Left ventricle myocardium inferior (tissue), 1 donor: ENCODE data around the gene BTRC. TPM values are rescaled to one million over a fixed set of nuclear protein-coding genes. Genes with fewer than 3 reads are reported as not detected.
A peak's percentile ranks its signal among the peaks of the same experiment; 100 is the strongest.
"Not testable (repeated sequence)": the region's sequence is repeated elsewhere in the genome, so short reads cannot be mapped to it uniquely, and the experiment has no call there.

Experiments
- DNase-seq: peaks from one replicate; pipeline ENCODE4 v3.0.0-alpha.2; 2020
- H3K27ac ChIP-seq: fragments of 200-600 bp; replicated peaks from 2 replicates; pipeline ENCODE4 v1.8.0; 2021
- H3K27me3 ChIP-seq: fragments of 200-600 bp; 2 replicates; pipeline ENCODE4 v1.8.0; 2021; ENCODE audit warnings: low read depth
- H3K36me3 ChIP-seq: fragments of 200-600 bp; 2 replicates; pipeline ENCODE4 v1.8.0; 2021
- H3K4me1 ChIP-seq: fragments of 200-600 bp; 2 replicates; pipeline ENCODE4 v1.8.0; 2021
- H3K4me3 ChIP-seq: fragments of 200-600 bp; 2 replicates; pipeline ENCODE4 v1.8.0; 2021; ENCODE audit warnings: mild to moderate bottlenecking, moderate library complexity
- H3K9me3 ChIP-seq: fragments of 200-600 bp; replicated peaks from 2 replicates; pipeline ENCODE4 v1.8.0; 2021
- CTCF ChIP-seq: fragments of 200-600 bp; IDR thresholded peaks from 2 replicates; pipeline ENCODE4 v1.8.0; 2021; ENCODE audit warnings: antibody characterized with exemption, mild to moderate bottlenecking, borderline replicate concordance
- intact Hi-C: fragments of 100-400 bp; cut with micrococcal nuclease; formaldehyde crosslinking; loops from one replicate; pipeline ENCODE4 v1.11.0; 2022
- total RNA-seq: library from RNA; stranded (reverse); fragmentation: NEBNext Ultra II Directional; extraction: Animal tissue kit (Norgen Biotek cat#: 25700); gene quantifications from one replicate; pipeline ENCODE4 v1.2.1, GENCODE V29; 2021
- donor health status: DM: no; HTN: yes; CAD: no; lungs with severe emphysema.

Gene BTRC
- total RNA-seq, 1 donor from 2014 or later: 34.8 TPM

GRCh38 chr10:101379663-101380352 is 25.8 kb downstream of the BTRC start:
- Histone ChIP-seq H3K36me3 (no peaks in the 10 kb centered on the region), H3K27ac (no peak overlapping the region), H3K9me3 (no peaks in the 10 kb centered on the region), H3K27me3 (no peaks in the 10 kb centered on the region), H3K4me3 (no peak overlapping the region), H3K4me1 (peaks cover 43% of the 10 kb centered on the region)
- intact Hi-C loops: no loop called here
- TF ChIP-seq CTCF: no peak
- no peak for DNase-seq

- TF ChIP-seq CTCF: no peak
- Histone ChIP-seq H3K4me3 (no peak overlapping the region), H3K36me3 (no peaks in the 10 kb centered on the region), H3K4me1 (peaks cover 42% of the 10 kb centered on the region), H3K27me3 (no peaks in the 10 kb centered on the region), H3K9me3 (no peaks in the 10 kb centered on the region), H3K27ac (no peak overlapping the region)
- no peak for DNase-seq
- intact Hi-C loops: no loop called here
Measured at GRCh38 chr10:101380353-101381017, 26.5 kb downstream of the BTRC start.

- H3K4me1 ChIP-seq: peaks cover 40% of the 10 kb centered on the region
- H3K4me3 ChIP-seq: no peak overlapping the region
- DNase-seq: no peak
- no peaks in the 10 kb centered on the region for H3K9me3 ChIP-seq
- H3K27me3 ChIP-seq: no peaks in the 10 kb centered on the region
- peak overlapping the region; percentile 59 for H3K27ac ChIP-seq
- H3K36me3 ChIP-seq: no peaks in the 10 kb centered on the region
- intact Hi-C loops: no loop called here
- no peak for TF ChIP-seq CTCF
Measured at GRCh38 chr10:101385866-101386658, 32.1 kb downstream of the BTRC start.

- H3K27ac ChIP-seq: peak overlapping the region; percentile 59
- H3K36me3 ChIP-seq: no peaks in the 10 kb centered on the region
- no peak for DNase-seq
- no peak for TF ChIP-seq CTCF
- intact Hi-C loops: no loop called here
- no peaks in the 10 kb centered on the region for H3K9me3 ChIP-seq
- no peak overlapping the region for H3K4me3 ChIP-seq
- H3K27me3 ChIP-seq: no peaks in the 10 kb centered on the region
- peaks cover 34% of the 10 kb centered on the region for H3K4me1 ChIP-seq
Measured at GRCh38 chr10:101386659-101387259, 32.8 kb downstream of the BTRC start.

- intact Hi-C loops: no loop called here
- no peaks in the 10 kb centered on the region for H3K27me3 ChIP-seq
- H3K27ac ChIP-seq: no peak overlapping the region
- H3K4me1 ChIP-seq: peaks cover 37% of the 10 kb centered on the region
- H3K36me3 ChIP-seq: no peaks in the 10 kb centered on the region
- DNase-seq: no peak
- H3K9me3 ChIP-seq: no peaks in the 10 kb centered on the region
- H3K4me3 ChIP-seq: no peak overlapping the region
- no peak for TF ChIP-seq CTCF
Measured at GRCh38 chr10:101388676-101389276, 34.8 kb downstream of the BTRC start.

GRCh38 chr10:101389532-101389931 is 35.6 kb downstream of the BTRC start:
- DNase-seq, H3K4me3 ChIP-seq, H3K27ac ChIP-seq, intact Hi-C loops, H3K9me3 ChIP-seq, H3K27me3 ChIP-seq, H3K36me3 ChIP-seq: not testable (repeated sequence)
- H3K4me1 ChIP-seq: peaks cover 37% of the 10 kb centered on the region
